Retinal pigment epithelial cell (primary cell): Measurements from ENCODE around the gene CACNG4.

Experiments
- DNase-seq: peaks from one replicate; pipeline ENCODE4 v3.0.0-alpha.2; 2010; ENCODE audit warnings: low read depth
- H3K4me3 ChIP-seq: 2 replicates; pipeline ENCODE4 v1.5.1; 2011; ENCODE audit warnings: mild to moderate bottlenecking, low read length, control low read depth, moderate library complexity
- CTCF ChIP-seq: conservative IDR thresholded peaks from 2 replicates; pipeline ENCODE4 v1.5.1; 2011; ENCODE audit warnings: low read depth, low read length, control low read depth, inconsistent platforms

The CACNG4 gene

DNA sequence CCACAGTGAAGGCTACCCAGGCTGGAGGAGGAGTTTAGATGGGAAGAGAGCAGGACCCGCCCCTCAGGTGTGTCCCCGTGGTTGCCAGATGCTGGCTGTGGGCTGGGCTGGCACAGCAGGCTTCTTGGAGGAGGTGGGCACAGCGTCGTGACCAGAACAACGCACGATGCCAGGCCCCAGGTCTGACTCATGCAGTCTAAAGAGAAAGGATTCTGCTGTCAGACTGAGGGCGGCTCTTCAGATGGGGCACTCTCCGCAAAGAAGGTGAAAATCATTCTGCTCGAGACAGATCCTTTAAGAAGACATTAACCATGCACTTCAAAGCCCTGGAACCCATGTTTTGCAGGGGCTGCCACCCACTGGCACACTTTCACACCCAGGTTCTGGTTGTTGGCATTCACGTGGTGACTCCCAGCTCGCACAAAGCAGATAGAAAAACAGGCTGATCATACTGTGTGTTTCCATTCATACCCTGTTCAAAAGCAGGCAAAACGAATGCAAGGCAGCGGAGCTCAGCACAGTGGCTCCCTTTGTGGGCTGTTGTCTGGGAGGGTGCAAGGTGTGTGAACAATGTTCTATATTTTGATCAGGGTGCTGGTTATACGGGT lies 19.0 kb downstream of the CACNG4 start:
- TF ChIP-seq CTCF, result no peak
- no peak for DNase-seq
- no peak overlapping the region for H3K4me3 ChIP-seq

DNA sequence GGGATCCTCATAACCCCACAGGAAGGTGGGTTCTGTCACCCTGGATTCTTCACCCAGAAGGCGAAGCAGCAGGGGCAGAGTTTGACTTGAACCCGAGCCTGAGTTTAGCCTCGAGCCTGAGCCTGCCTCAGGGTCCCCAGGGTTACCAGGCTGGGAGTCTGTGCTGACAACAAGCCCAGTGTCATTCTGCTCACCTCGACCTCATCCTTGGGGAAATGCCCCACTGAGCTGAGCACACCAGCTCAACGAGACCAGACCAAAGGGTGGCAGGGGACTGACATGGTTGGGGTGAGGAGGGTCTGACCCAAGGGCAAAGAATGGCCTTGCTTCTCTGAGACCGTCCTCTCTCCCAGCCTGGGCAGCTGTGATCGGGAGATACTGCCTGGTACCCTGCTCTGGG lies 20.2 kb downstream of the CACNG4 start:
- no peak overlapping the region for H3K4me3 ChIP-seq
- TF ChIP-seq CTCF, result no peak
- no peak for DNase-seq

GRCh38 chr17:66985338-66986237 lies 21.1 kb downstream of the CACNG4 start:
- no peak for DNase-seq
- no peak overlapping the region for H3K4me3 ChIP-seq
- TF ChIP-seq CTCF, result no peak

DNA sequence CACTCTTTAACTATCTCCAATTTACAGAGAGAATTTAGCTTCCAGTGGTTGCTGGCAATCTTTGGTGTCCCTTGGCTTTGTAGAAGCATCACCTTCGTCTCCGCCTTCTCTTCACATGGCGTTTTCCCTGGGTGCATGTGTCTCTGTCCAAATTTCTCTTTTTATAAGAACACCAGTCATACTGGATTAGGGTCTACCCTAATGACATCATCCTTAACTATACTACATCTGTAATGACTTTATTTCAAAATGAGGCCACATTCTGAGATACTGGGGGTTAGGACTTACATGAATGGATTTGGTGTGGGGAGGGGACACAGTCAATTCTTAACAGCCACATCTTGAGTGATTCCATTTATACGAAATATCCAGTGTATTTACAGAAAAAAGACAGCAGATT lies 22.2 kb downstream of the CACNG4 start:
- no peak for TF ChIP-seq CTCF
- DNase-seq, result no peak
- H3K4me3 ChIP-seq, result no peak overlapping the region

DNA sequence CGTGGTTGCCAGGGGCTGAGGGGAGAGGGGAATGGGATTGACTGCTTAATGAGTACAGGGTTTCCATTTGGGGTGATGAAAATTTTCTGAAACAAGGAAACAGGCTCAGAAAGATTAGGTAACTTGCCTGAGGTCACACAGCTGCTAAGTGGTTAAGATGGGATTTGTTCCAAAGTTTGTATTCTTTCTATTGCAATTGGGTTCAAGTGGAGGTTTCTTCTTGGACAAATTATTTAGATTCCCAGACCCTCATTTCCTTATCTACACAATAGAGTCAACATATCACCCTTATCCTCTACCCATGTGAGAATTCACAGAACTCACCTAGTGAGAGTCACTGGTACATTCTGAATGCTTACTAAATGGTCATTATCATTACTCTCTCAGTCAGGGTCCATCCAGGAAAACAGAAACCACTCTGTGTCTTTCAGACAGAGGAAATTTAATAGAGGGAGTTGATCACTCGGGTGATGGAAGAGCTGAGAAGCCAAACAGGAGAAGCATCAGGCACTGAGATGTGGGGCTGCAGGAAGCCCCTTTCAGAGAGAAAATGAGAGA lies 22.6 kb downstream of the CACNG4 start:
- no peak for DNase-seq
- no peak for TF ChIP-seq CTCF
- no peak overlapping the region for H3K4me3 ChIP-seq

DNA sequence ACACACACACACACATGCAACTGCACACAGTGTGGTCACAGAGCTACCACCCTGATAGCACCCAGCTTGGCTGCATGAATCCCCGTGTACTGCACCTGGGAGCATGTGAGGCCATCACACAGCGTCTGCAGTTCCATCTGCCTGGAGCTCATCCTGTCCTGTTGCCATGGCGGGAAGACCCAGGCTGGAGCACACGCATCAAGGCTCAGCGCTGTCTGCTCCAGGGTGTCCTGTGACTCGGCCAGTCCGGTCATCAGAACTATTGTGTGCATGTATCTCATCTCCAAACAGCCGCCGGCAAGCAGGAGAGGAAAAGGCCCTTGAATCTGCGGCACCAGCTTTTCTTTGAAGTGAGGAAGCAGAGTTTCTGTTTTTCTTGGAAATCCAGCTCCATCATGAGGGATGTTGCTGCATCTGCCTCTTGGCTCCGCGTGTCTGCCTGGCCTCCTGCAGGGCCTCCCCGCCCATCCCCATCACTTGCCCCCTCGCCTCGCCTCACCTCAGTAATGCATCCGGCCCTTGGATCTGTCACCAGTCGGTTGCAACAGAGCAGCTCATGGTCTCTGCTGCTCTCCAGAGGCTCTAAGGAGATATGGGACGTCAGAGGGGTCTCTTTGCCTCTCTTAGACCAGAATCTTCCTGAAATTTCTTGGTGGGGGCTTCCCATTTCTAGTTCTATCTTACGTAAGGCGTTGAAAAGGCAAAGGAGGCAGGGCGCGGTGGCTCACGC lies 23.7 kb downstream of the CACNG4 start:
- no peak for DNase-seq
- no peak for TF ChIP-seq CTCF
- no peak overlapping the region for H3K4me3 ChIP-seq
